Dermis microvascular lymphatic vessel endothelial cell (primary cell): ENCODE measurements around the gene ZBTB7C. TPM values are rescaled to one million over a fixed set of nuclear protein-coding genes. Genes with fewer than 3 reads are reported as not detected.

ENCODE experiments used
- DNase-seq, 2 donors: peaks; one replicate each; pipeline versions ENCODE4 v3.0.0 to v3.0.0-alpha.2; 2010; ENCODE audit warnings: low read depth in 2 of 2
- total RNA-seq: library from RNA; depleted of rRNA; stranded (reverse); fragments of >200 nt; gene quantifications from 2 replicates; pipeline ENCODE4 v1.2.1, GENCODE V29; 2014

ZBTB7C gene
- total RNA-seq, 1 donor from 2014 or later = under 0.01 TPM

- DNase-seq = peak in 1 of 2 donors; percentile 26
Measured at GRCh38 chr18:47999801-48000248, 409.4 kb downstream of the ZBTB7C start.

GRCh38 chr18:47997338-47997780 is 411.8 kb downstream of the ZBTB7C start:
- DNase-seq = peak in 1 of 2 donors; percentile 11

- no peak for DNase-seq
Measured at GRCh38 chr18:47996091-47996541, 413.1 kb downstream of the ZBTB7C start.

GRCh38 chr18:47995654-47996053 is 413.5 kb downstream of the ZBTB7C start:
- DNase-seq = no peak

GRCh38 chr18:47993409-47993808 is 415.8 kb downstream of the ZBTB7C start:
- DNase-seq = no peak

- no peak for DNase-seq
Measured at GRCh38 chr18:47992976-47993375, 416.2 kb downstream of the ZBTB7C start.

GRCh38 chr18:47992266-47992665 is 416.9 kb downstream of the ZBTB7C start:
- DNase-seq = no peak

- DNase-seq = no peak
Measured at GRCh38 chr18:47990981-47991380, 418.2 kb downstream of the ZBTB7C start.

GRCh38 chr18:47987388-47987699 is 421.8 kb downstream of the ZBTB7C start:
- DNase-seq = no peak

- DNase-seq = no peak
Measured at GRCh38 chr18:47986620-47987387, 422.4 kb downstream of the ZBTB7C start.

- no peak for DNase-seq
Measured at GRCh38 chr18:47985866-47986265, 423.3 kb downstream of the ZBTB7C start.

GRCh38 chr18:47984991-47985390 is 424.2 kb downstream of the ZBTB7C start:
- no peak for DNase-seq

GRCh38 chr18:47983946-47984345 is 425.2 kb downstream of the ZBTB7C start:
- DNase-seq = no peak

GRCh38 chr18:47983055-47983454 is 426.1 kb downstream of the ZBTB7C start:
- no peak for DNase-seq

- no peak for DNase-seq
Measured at GRCh38 chr18:47981830-47982229, 427.4 kb downstream of the ZBTB7C start.

- DNase-seq = no peak
Measured at GRCh38 chr18:47981320-47981719, 427.9 kb downstream of the ZBTB7C start.

- no peak for DNase-seq
Measured at GRCh38 chr18:47979611-47980200, 429.5 kb downstream of the ZBTB7C start.

- no peak for DNase-seq
Measured at GRCh38 chr18:47978603-47979002, 430.6 kb downstream of the ZBTB7C start.

GRCh38 chr18:47978141-47978540 is 431.0 kb downstream of the ZBTB7C start:
- DNase-seq = no peak
